GM04503 (cell line): ENCODE measurements around the gene PIK3C2G.

Experiments used
- DNase-seq: peaks from one replicate; pipeline ENCODE4 v3.0.0-alpha.2; 2012; ENCODE audit warnings: low read depth

The PIK3C2G gene

GRCh38 chr12:18340186-18340585 lies 78.9 kb downstream of the PIK3C2G start:
- DNase-seq: no peak

GRCh38 chr12:18340786-18341185 lies 79.5 kb downstream of the PIK3C2G start:
- DNase-seq: no peak

DNA sequence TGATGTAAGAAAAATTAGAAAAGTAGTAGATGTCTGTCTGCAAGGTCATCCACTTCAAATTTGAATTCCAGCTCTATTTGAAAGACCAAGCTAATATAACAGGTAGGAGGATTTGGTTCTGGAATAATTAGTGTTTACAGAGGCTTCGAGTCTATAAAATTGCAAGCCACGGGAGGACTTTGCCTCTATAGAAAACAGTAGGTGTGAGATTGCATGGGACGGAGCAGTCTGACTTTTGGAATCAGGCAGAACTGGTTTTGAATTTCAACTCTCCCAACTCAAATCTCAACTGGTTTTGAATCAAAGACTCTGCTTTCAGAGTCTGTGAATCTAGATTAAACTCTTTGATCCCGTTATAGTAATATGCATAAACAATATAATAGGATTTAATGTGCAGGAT lies 82.4 kb downstream of the PIK3C2G start:
- DNase-seq: no peak

- DNase-seq: no peak
Measured at GRCh38 chr12:18345021-18345735, 83.9 kb downstream of the PIK3C2G start.

DNA sequence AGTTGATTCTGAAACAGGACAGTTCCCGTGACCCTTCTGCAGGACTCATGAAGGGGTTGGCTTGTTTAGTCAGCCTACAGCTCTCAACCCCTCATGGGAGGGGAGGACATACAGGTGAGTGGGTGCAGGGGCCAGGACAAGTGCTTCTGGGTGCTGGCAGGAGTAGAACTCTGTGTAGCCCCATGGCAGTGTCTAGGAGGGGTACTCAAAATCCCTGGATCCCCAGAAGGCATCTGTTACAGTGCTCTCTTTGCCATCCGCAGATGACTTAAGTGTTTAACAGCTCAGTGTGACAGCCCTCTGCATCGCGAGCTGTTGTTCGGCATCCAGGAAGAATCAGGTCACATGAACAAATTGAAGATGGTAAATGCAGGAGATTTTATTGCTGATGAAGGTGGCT lies 91.0 kb downstream of the PIK3C2G start:
- DNase-seq: no peak

DNA sequence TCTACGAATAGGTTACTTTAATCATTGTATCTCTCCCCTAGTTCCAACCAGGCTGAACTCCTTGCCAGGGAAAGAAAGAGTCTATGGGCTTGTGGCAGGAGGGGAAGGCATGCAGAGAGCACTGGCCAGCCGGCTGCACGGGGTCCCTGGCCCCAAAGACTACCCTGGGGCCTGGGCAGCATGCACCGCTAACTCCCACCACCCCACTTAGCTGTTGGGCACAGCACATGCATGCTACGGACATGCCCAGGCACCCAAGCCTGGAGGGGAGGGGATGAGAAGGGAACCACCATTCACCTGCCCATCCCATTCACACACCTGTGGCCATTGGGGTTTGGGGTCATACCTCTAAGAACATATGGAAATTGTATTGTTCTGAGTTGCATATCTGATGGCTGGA lies 94.1 kb downstream of the PIK3C2G start:
- DNase-seq: no peak

GRCh38 chr12:18358077-18358476 lies 96.8 kb downstream of the PIK3C2G start:
- no peak for DNase-seq

- DNase-seq: no peak
Measured at GRCh38 chr12:18358930-18359329, 97.6 kb downstream of the PIK3C2G start.

GRCh38 chr12:18361433-18361832 lies 100.1 kb downstream of the PIK3C2G start:
- DNase-seq: no peak

GRCh38 chr12:18363321-18363720 lies 102.0 kb downstream of the PIK3C2G start:
- DNase-seq: no peak

- no peak for DNase-seq
Measured at GRCh38 chr12:18368594-18368993, 107.3 kb downstream of the PIK3C2G start.

DNA sequence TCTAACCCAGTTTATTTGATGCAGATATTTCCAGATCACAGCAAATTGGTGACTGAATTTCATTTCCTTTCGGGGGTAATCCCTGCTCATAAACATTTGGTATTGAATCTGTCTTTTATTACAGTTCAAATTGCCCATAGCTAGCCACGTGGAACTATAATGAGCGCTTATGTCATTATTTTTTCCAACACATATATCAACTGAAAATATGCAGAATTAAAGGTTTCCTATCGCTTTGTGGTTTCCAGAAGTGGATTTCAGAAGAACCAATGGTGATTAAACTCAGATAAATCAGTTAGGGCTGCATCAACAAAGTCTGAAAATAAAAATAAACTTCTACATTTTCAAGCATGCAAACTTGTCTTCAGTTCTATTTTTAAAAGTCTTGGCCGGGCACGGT lies 111.9 kb downstream of the PIK3C2G start:
- peak; percentile 34 for DNase-seq

GRCh38 chr12:18375131-18375530 lies 113.8 kb downstream of the PIK3C2G start:
- peak; percentile 31 for DNase-seq

- DNase-seq: no peak
Measured at GRCh38 chr12:18375583-18375982, 114.3 kb downstream of the PIK3C2G start.

GRCh38 chr12:18382236-18382885 lies 121.0 kb downstream of the PIK3C2G start:
- DNase-seq: peak; percentile 34

DNA sequence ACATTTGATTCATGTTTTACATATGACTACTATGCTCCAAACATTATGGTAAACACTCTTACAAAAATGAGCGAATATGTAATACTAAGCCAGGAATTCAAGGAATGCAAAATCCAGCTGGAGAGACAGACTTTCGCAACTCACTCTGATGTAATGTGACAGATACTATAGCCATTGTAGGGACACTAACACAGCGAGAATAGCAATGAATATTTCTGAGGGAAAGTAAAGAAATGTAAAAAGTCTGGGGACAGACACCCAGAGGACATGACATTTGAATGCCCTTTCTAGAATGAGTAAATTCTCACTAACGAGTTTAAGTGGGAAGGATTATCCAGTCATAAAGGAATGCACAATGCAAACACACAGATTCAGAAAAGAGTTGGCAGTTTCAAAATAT lies 121.9 kb downstream of the PIK3C2G start:
- DNase-seq: peak; percentile 87

- no peak for DNase-seq
Measured at GRCh38 chr12:18387706-18388105, 126.4 kb downstream of the PIK3C2G start.

DNA sequence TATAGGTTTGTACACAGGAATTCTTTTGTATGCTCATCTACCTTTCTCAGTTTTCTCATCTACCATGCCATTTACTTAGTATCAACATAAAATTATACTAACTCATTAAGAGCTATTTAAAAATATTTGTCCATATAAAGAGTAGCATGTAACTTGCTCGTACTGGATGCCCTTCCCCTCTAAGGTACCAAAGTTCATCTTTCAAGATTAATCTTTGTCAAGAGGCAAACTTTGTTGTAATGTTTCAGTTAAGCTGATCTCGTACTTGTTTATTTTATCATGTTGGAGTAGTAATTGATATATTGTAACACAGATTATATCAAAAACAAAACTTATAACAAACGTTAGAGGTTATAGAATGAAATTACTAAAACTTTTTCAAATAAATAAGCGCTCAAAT lies 128.5 kb downstream of the PIK3C2G start:
- no peak for DNase-seq

GRCh38 chr12:18391151-18391550 lies 129.8 kb downstream of the PIK3C2G start:
- DNase-seq: no peak

GRCh38 chr12:18394742-18395141 lies 133.4 kb downstream of the PIK3C2G start:
- no peak for DNase-seq

DNA sequence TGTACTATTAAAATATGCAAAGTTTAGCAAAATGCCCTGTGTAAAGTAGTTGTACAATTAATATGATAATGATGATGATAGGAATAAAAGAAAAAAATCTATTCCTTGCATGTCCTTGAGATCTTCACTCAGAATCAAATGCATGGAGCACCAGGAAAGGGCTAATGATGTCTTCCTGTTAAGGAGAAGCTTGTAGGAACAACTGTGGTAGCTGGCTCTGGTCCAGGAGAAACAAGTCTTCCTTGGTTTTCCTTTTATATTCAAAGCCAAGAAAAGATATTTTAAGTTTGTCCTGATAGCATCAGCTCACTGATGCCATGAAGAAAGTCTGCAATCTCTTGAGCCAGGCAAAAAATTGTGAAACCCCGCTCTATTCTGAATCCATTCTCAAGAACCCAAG lies 138.9 kb downstream of the PIK3C2G start:
- no peak for DNase-seq

DNA sequence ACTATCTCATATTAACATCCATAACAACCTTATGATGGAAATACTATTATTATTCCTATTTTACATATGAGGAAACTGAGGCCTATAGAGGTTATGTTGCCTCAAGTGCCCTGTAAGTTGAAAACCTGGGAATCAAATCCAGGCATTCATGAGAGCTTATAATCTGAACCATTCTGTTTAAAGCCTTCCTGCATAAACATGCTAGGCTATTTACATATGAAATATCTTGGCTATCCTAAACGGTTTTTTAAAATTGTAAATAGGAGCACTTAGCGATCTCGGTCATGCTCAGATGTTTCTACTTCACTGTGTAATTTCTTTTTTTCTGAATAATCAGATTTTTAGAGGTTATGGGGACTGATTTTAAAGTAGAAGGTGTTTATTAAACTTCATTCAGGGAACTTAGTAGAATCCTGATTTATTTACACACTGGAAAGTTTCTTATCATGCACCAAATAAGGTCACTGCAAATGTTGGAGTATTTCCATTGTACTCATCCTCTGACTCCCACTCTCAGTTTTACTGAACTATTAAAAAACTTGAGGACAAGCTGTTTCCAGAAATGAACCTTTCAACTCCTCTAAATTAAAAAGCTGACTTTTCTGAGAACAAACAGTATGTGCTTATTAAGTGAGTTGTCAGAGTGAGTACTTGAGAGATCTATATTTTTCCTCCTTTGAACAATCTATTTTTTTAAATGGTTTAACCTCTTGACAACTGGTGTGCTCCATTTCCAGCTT lies 141.7 kb downstream of the PIK3C2G start:
- no peak for DNase-seq

GRCh38 chr12:18411453-18411852 lies 150.1 kb downstream of the PIK3C2G start:
- no peak for DNase-seq
